ENCODE measurements around the gene PKLR.
"Not testable (repeated sequence)": the region's sequence is repeated elsewhere in the genome, so short reads cannot be mapped to it uniquely, and the experiment has no call there.

PKLR gene

DNA sequence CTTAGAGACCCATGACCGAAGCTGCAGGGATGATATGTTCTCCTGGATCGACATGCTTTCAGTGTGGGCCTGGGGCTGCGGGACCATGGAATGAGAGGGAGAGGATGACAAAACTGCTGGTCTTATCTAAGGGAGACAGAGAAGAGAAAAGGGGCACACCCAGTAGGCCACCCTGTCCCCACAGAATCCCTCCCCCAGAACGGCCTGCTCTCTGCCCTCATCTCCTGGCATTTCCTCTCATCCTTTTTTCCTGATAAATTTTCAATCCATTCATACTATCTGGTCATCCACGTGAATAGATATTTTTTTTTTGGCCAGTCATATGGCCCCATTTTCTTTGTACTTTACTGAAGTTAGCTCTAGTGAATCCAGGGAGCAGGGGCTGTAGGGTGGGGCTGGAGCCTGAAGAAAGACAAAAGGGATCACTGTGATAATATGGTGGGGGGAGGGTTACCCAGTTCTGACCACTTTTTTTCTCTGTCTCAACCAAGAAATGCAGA is at the start of gene PKLR:
TSS of gene PKLR (minus strand) at position 97 of the 500 bp plus-strand sequence. CDS start at position 54, 43 bp downstream.
- no peak for FAIRE-seq

DNA sequence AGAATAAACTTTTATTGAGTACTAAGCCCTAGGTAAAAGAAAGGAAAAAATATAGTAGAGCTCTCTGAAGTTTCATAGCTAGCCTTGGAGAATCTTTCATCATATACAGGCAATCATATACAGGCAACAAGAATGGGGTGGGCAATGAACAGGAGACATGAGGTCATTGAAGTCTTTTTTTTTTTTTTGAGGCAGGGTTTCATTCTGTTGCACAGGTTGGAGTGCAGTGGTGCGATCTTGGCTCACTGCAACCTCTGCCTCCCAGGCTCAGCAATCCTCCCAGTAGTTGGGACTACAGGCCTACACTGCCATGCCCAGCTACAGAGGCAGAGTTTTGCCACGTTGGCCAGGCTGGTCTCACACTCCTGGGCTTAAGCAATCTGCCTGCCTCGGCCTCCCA is 41.6 kb upstream of the PKLR start:
- FAIRE-seq: no peak

DNA sequence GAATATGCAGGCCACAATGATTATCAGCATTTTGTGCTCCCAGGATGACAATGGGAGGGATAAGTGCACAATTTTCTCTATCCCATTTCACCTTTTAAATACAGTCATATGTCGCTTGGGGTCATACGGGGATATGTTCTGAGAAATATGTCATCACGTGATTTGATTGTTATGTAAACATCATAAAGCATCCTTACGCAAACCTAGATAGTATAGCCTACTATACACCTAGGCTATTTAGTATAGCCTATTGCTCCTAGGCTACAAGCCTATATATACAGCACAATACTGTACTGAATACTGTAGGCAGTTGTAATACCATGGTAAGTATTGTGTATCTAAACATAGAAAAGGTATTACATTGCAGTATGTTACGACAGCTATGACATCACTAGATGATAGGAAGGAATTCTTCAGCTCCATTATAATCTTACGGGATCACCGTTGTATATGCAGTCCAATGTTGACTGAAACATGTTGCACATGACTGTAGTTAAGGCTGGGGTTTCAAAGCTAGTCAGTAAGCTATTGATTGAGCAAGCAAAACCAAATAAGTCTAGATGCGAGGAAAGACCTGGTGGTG is 38.4 kb upstream of the PKLR start:
- no peak for FAIRE-seq

DNA sequence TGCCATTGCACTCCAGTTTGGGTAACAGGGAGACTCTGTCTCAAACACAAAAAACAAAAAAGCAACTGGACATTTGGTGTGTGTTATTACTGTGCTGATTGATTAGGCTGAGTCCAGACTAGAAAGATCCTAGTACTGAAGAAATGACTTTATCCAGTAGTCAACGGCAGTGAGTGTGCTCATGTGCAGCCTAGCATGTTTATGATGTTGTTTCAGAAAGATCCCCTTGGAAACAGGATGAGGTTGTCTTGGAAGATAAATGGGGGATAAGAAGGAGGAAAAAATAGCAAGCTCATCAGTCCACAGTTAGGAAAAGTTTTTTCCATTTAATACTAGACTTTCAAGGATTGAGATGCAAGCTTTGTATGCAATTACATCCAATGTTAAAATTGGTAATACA is 33.7 kb upstream of the PKLR start:
- FAIRE-seq: no peak

DNA sequence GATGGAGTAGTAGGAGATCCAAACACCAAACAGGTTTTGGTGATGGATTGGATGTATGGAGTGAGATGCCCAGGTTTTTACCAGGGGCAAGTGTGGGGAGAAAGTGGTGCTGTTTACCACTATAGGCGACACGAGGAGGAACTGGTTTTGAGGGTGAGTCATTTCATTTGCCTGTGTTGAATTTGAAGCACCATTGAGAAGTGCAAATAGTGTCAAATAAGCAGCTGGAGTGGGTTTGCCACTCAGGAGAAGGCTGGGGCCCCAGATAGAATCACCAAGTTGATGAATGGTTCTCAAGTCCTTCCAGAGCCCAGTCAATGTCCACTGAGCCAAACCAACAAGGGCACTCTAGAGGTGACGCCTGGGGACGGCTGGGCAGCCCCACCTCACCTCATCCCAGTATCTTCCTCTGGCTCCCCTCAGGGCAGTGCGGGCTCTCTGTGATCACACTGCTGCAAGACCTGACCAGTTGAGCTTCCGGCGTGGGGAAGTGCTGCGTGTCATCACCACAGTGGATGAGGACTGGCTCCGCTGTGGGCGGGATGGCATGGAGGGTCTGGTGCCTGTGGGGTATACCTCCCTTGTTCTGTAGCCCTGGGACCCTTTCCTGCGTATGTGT is 28.9 kb upstream of the PKLR start:
- no peak for FAIRE-seq

DNA sequence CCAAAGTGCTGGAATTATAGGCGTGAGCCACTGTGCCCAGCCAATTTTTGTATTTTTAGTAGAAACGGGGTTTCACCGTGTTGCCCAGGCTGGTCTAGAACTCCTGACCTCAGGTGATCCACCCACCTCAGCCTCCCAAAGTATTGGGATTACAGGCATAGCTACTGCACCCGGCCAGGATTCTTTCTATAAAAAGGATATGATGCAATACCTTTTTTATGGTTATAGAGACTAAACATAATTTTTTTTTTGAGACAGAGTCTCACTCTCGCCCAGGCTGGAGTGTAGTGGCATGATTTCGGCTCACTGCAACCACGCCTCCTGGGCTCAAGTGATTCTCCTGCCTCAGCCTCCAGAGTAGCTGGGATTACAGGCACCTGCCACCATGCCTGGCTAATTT is 27.6 kb upstream of the PKLR start:
- FAIRE-seq: not testable (repeated sequence)

DNA sequence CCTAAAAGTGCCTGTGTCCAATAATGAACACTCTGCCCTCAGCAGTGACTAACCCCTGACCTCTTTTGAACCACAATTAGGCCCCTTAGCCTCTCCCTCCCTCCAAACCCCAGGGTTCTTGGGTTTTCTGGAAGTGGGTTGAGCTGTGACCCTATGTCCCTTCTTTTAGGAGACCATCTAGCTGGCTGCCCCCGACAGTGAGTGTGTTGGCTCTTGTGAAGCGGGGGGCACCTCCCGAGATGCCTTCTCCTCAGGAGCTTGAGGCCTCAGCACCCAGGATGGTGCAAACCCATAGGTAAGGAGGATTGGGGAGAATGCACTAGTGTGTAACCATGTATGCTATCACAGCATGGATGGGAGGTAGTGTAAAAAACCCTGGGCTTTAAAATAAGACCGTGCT is 26.7 kb upstream of the PKLR start:
- no peak for FAIRE-seq

DNA sequence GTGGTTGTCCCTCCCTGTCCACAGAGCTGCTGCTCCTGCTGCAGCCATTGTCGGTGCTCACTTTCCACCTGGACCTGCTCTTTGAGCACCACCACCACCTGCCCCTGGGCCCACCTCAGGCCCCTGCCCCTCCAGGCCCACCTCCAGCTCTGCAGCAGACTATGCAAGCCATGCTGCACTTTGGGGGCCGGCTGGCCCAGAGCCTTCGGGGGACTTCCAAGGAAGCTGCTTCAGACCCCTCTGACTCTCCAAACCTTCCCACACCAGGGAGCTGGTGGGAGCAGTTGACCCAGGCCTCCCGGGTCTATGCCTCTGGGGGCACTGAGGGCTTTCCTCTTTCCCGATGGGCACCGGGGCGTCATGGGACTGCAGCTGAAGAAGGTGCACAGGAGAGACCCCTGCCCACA is 25.4 kb upstream of the PKLR start:
- FAIRE-seq: no peak

DNA sequence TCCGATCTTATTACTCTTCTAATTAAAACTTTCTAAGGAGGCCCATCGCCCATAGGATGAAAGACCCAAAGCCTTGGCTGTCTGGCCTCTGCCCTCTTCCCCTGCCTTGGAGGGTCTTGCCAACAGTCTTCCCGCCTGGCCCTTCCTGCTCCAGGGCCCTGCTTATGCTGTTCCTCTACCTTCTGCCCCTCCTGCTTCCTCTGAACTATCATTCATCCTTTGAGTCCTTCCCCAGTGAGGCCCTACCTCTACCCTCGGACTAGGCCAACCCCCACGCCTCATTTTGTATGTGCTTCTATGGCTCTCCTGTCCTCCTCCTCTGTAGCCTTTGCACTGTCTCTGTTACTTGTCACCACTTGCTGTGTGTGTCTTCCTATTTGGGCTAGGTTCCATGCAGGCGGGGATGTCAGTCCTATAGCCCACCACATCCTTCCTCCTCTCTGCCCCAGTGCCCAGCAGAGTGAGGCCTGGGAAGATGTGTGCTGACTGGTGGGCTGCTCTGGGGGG is 24.8 kb upstream of the PKLR start:
- FAIRE-seq: no peak

DNA sequence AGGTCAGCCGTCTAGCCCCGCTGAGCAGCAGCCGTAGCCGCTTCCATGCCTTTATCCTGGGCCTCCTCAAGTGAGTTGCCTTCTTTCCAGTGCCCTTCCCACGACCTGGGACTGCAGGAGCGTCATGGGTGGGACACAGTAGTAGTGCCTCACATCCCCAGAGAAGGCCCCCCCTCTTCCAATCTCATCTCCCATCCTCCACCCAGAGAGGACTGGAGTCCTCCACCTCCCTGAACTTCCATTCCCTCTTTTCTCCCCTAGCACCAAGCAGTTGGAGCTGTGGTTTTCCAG is 24.3 kb upstream of the PKLR start:
- no peak for FAIRE-seq

DNA sequence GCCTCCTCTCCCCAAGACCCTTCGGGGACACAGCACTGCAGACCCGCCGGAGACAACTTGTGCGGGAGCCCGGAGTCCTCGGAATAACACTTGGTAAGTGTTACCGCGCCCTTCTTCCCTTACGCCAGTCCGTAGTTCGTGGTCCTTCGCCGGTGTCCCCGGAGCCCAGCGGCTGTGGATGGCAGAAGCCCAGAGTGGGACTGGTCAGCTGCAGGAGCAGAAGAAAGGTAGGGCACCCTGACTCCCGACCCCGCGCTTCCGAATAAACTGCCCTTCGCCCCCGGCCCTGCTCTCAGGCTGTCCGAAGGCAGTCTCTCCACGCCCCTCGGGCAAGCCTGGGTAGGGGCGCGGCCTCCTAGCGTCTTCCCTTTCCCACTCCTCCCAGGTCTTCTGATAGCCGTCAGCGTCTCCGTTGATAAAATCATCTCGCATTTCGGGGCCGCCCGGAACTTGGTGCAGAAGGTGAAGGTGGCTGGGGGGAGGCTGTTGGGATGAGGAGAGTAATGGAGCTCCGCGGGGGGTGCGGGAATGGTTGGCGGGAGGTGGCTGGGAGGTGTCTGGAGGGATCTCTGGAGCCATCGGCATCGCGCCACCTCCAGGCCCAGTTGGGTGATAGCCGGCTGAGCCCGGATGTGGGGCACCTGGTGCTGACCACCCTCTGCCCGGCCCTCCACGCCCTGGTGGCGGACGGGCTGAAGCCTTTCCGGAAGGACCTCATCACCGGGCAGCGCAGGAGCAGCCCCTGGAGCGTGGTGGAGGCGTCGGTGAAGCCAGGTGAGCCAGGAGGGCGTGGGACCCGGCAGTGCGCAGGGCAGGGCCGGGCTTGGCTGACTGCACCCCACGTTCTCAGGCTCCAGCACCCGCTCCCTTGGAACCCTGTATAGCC is 23.7 kb upstream of the PKLR start:
- no peak for FAIRE-seq

DNA sequence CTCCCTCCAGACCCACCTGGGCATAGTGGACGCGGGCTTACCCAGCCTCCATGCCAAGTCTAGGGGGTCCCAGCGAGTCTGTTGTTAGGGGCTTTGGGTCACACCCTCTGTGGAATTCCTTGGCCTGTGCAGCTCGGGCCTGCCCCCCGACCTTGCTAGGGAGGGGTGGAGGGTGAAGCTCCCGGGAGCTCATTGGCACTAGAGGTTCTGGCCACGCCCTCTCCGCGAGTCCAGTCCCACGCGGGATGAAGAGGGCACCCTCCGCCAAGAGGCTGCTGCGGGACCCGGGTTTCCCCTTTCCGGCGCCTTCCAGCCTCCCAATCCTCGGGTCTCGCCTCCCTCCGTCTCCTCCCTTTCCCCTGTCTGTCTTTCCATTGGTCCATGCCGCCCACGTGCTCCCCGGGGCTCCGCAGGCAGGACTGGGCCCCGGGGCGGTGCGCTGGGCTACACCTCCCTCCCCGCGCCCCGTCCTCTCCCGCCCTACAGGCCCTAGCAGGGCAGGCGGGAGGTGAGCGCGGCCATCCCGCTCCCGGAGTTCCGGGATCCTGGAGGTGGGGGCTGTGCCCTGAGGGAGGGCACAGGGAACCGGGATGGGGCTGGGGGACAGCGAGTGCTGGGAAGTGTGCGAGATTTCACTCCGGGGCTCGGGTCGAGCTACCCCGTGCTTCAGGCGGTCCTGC is 22.9 kb upstream of the PKLR start:
- no peak for FAIRE-seq

DNA sequence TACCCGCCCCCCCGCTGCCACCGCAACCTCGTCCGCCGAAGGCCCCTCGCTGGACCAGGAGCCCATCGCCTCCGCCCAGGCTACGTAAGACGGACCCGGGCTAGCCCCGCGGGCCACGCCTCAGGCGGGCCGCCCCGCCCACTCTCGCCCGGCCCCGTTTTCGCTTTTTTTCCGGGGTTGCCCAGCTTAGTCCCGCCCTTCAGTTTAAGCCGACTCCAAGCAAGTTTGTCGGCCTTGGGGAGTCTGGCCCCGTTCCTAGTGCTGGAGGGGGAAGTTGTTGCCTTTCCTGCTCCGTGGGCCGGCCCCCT is 22.4 kb upstream of the PKLR start:
- no peak for FAIRE-seq

DNA sequence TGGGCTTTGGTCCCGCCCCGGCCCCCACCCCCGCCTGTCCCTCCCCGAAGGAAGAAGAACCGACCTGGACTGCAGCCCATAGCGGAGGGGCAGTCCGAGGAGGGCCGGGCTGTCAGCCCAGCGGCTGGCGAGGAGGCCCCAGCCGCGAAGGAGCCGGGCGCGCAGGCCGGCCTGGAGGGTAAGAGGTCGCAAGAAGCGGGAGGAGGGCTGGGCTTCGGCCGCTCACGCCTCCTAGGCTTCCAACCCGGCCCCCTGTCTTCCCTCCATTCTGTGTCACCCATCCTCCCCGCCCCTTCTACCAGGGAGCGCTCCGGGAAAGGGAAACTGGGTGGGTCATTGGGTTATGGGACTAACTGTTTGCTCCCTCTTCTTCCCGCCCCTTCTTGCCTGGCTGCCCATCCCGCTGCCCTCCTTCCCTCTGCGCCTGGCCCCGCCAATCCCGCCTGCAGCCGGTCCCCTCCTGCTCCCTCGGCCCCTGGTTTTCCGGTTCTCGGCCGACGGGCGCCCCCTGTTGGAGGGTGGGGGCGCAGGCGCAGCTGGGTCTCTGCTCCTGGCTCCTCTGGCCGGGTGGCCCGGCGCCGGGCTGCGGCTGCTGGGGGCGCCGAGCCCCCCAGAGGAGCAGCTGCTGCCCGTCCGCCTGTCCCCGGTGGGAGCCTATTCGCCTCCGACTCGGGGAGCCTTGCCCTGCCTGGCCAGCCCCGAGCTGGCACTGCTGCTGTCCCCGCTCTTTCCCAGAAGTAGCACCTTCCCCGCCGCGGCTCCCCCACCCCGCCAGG is 21.9 kb upstream of the PKLR start:
- FAIRE-seq: no peak

DNA sequence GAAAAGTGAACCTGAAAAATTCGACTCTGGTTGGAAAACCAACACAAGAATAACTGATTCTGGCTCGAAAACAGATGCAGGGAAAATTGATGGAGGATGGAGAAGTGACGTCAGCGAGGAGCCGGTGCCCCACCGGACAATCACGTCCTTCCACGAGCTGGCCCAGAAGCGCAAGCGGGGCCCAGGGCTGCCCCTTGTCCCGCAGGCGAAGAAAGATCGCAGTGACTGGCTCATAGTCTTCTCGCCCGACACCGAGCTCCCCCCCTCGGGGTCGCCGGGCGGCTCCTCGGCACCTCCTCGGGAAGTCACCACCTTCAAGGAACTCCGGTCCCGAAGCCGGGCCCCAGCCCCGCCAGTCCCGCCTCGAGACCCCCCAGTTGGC is 21.3 kb upstream of the PKLR start:
- no peak for FAIRE-seq

DNA sequence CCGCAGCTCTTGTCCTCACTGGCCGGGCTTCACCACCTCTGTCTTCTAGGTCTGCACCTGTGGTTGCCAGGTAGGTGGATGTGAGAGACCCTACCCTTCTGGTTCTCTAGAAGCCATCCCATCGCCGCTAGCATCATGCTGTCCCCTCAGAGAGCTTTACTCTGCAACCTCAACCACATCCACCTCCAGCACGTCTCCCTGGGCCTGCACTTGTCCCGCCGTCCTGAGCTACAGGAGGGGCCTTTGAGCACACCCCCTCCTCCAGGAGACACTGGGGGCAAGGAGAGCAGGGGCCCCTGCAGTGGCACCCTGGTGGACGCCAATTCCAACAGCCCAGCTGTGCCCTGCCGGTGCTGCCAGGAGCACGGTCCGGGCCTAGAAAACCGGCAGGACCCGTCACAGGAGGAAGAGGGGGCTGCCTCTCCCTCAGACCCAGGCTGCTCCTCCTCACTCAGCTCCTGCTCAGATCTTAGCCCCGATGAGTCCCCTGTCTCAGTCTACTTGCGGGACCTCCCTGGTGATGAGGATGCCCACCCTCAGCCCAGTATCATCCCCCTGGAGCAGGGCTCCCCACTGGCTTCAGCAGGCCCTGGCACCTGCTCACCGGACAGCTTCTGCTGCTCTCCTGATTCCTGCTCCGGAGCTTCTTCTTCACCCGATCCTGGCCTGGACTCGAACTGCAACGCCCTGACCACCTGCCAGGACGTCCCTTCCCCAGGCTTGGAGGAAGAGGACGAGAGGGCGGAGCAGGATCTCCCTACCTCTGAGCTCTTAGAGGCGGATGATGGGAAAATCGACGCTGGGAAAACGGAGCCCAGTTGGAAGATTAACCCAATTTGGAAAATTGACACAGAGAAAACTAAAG is 20.6 kb upstream of the PKLR start:
- FAIRE-seq: no peak

DNA sequence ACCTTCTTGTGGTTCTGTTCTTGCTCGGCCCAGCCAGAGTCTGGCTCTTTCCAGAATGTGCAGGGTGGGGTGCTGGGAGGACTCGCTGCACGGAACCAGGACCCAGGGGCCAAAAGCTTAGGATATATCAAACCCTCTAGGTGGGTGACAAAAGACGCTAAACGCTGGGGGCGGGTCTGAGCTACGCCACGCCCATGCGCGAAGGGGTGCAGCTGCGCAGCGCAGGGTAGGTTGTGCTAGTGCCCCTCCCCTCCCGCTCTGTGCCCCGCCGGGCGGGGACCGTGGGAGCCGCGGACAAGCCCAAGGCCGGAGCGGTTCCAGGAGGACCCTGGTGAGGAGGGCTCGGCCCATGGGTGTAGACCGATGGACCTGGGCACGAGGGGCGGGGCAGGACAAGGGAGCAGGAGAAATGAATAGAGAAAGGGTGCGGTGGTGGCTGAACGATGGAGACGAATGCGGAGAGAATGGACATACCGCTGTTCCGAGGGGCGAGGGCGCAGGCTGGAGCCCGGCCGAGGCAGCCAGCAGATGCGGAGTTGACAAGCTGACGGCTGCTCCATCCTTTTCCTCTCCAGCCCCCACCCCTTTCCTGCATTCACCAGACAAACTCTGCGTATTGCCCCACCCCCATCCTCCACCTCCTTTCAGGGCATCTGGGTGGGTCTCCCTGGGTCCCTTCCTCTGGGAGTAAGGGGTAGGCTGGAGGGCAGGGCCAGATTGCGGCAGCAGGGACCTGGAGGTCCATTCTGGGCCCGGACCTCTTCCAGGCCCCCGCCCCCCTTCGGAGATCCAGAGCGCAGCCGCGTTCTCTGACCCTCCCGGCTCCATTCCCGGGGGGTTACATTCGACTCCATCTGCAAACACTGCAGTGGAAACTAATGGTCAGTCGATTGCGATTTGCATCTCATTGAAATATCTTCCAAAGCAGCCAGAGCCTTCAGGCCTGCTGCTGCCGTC is 19.7 kb upstream of the PKLR start, which contains the start of gene RUSC1:
TSS of gene RUSC1 (plus strand) at position 234 of the 957 bp plus-strand sequence. CDS start 880 bp downstream, outside the sequence.
- no peak for FAIRE-seq

DNA sequence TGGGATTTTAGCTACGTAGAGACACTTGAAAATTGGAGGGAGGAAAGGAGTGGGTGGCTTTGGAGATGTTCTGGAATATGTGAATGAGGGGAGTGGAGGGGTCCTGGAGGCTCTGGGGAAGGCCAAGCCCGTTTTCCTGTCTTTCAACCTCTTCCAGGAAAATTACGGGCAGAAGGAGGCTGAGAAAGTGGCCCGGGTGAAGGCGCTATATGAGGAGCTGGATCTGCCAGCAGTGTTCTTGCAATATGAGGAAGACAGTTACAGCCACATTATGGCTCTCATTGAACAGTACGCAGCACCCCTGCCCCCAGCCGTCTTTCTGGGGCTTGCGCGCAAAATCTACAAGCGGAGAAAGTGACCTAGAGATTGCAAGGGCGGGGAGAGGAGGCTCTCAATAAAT is 19.0 kb upstream of the PKLR start:
- no peak for FAIRE-seq

DNA sequence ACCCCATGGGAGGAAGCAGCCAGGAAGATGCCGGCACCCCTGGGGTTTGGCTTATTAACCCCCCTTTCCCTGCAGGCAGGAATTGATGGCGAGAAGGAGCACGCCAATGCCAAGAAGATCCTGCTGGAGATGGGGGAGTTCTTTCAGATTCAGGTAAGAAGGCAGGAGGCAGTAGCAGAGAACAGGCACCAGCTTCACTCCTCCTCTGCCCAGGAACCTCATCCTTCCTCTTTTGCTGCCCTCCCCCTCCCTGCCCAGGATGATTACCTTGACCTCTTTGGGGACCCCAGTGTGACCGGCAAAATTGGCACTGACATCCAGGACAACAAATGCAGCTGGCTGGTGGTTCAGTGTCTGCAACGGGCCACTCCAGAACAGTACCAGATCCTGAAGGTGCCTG is 18.3 kb upstream of the PKLR start:
- no peak for FAIRE-seq

DNA sequence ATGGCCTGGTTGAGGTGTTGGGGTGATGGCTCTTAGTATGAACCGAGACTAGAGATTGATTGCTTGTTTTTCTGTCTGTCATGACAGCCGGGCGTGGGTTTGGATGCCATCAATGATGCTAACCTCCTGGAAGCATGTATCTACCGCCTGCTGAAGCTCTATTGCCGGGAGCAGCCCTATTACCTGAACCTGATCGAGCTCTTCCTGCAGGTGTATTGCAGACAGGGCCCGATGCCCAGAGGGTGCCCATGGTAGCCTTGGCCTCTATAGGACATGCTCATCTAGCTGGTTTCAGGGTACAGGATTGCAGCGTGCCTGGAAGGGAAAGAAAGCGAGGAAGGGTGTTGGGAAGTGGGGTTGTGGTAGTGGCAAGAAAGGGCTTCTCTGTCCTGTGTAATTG is 16.8 kb upstream of the PKLR start:
- no peak for FAIRE-seq

Measured in islet of Langerhans (tissue), 1 donor.